ENCODE results near the gene VSIG10.

DNA sequence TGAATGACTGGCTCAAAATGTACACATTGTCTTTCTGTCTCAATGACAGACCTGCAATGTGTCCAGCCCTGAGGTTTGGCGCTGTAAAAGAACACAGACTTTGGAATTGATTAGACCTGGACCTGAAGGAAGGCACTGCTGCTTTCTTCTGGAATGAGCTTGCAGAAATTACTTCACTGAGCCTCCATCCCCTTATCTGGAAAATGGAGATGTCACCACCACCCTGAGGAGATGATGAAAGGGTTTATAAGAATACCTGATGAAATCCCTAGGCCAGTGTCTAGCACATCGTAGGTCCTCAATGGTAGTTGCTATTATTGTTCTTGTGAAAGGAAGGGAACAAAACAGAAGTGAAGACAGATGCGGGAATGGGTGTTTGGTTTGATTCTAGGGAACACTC, 33.2 kb downstream of the VSIG10 start:
- TF ChIP-seq, protein P1, sequence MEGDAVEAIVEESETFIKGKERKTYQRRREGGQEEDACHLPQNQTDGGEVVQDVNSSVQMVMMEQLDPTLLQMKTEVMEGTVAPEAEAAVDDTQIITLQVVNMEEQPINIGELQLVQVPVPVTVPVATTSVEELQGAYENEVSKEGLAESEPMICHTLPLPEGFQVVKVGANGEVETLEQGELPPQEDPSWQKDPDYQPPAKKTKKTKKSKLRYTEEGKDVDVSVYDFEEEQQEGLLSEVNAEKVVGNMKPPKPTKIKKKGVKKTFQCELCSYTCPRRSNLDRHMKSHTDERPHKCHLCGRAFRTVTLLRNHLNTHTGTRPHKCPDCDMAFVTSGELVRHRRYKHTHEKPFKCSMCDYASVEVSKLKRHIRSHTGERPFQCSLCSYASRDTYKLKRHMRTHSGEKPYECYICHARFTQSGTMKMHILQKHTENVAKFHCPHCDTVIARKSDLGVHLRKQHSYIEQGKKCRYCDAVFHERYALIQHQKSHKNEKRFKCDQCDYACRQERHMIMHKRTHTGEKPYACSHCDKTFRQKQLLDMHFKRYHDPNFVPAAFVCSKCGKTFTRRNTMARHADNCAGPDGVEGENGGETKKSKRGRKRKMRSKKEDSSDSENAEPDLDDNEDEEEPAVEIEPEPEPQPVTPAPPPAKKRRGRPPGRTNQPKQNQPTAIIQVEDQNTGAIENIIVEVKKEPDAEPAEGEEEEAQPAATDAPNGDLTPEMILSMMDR (IDR thresholded peaks at IDR 0.05; ENCODE audit: low read depth, low read length, poor library complexity, severe bottlenecking), result no peak
- no peak for TF ChIP-seq EZH2phosphoT487 (IDR thresholded peaks at IDR 0.05; ENCODE audit: borderline replicate concordance, low read length)

All from DOHH2 (cell line).